HUES48 (cell line): ENCODE results near the gene FMNL1.

Experiments
- H3K27ac ChIP-seq: one replicate; pipeline ENCODE4 v1.7.0; 2013; ENCODE audit warnings: low read depth, low read length, inconsistent platforms
- H3K27me3 ChIP-seq: 2 replicates; pipeline ENCODE4 v1.6.1; 2013; ENCODE audit warnings: mild to moderate bottlenecking, low read length; ENCODE audit not compliant: control insufficient read depth, insufficient read depth
- H3K36me3 ChIP-seq: 2 replicates; pipeline ENCODE4 v1.6.1; 2013; ENCODE audit warnings: low read length; ENCODE audit not compliant: control insufficient read depth, insufficient read depth
- H3K4me1 ChIP-seq: 2 replicates; pipeline ENCODE4 v1.6.1; 2013; ENCODE audit warnings: mild to moderate bottlenecking, low read length; ENCODE audit not compliant: control insufficient read depth, insufficient read depth
- H3K4me3 ChIP-seq: 2 replicates; pipeline ENCODE4 v1.5.1; 2013; ENCODE audit warnings: mild to moderate bottlenecking, low read depth, low read length
- H3K9ac ChIP-seq: 2 replicates; pipeline ENCODE4 v1.6.1; 2013; ENCODE audit warnings: mild to moderate bottlenecking, low read depth, low read length, moderate library complexity
- H3K9me3 ChIP-seq: 2 replicates; pipeline ENCODE4 v1.6.1; 2013; ENCODE audit warnings: low read length; ENCODE audit not compliant: control insufficient read depth, insufficient read depth

Gene FMNL1

GRCh38 chr17:45273551-45273957, 51.9 kb downstream of the FMNL1 start:
- Histone ChIP-seq H3K4me1 (0 out of 2 replicates have a peak, but pooled peaks cover 4% of the 10 kb centered on the region), H3K27me3 (no peaks in the 10 kb centered on the region), H3K4me3 (no peak overlapping the region), H3K9ac (no peak overlapping the region), H3K27ac (no peak overlapping the region), H3K9me3 (no peaks in the 10 kb centered on the region), H3K36me3 (peaks cover 29% of the 10 kb centered on the region)

GRCh38 chr17:45274033-45274432, 52.3 kb downstream of the FMNL1 start:
- Histone ChIP-seq H3K4me3 (no peak overlapping the region), H3K4me1 (0 out of 2 replicates have a peak, but pooled peaks cover 4% of the 10 kb centered on the region), H3K27me3 (no peaks in the 10 kb centered on the region), H3K27ac (no peak overlapping the region), H3K9ac (no peak overlapping the region), H3K36me3 (peaks cover 24% of the 10 kb centered on the region), H3K9me3 (no peaks in the 10 kb centered on the region)

GRCh38 chr17:45276031-45276430, 54.3 kb downstream of the FMNL1 start:
- Histone ChIP-seq H3K9ac (no peak overlapping the region), H3K27ac (no peak overlapping the region), H3K36me3 (peaks cover 18% of the 10 kb centered on the region), H3K4me3 (no peak overlapping the region), H3K27me3 (no peaks in the 10 kb centered on the region), H3K4me1 (0 out of 2 replicates have a peak, but pooled peaks cover 4% of the 10 kb centered on the region), H3K9me3 (no peaks in the 10 kb centered on the region)

GRCh38 chr17:45277216-45277849, 55.6 kb downstream of the FMNL1 start:
- Histone ChIP-seq H3K4me3 (no peak overlapping the region), H3K27me3 (no peaks in the 10 kb centered on the region), H3K36me3 (peaks cover 18% of the 10 kb centered on the region), H3K9ac (no peak overlapping the region), H3K4me1 (0 out of 2 replicates have a peak, but pooled peaks cover 4% of the 10 kb centered on the region), H3K27ac (peak overlapping the region; percentile 39), H3K9me3 (no peaks in the 10 kb centered on the region)

- Histone ChIP-seq H3K27ac (no peak overlapping the region), H3K9me3 (no peaks in the 10 kb centered on the region), H3K27me3 (no peaks in the 10 kb centered on the region), H3K4me3 (no peak overlapping the region), H3K36me3 (peaks cover 22% of the 10 kb centered on the region), H3K4me1 (0 out of 2 replicates have a peak, but pooled peaks cover 4% of the 10 kb centered on the region), H3K9ac (no peak overlapping the region)
Observed at GRCh38 chr17:45277992-45278391, 56.3 kb downstream of the FMNL1 start.

- Histone ChIP-seq H3K27ac (no peak overlapping the region), H3K9me3 (no peaks in the 10 kb centered on the region), H3K9ac (no peak overlapping the region), H3K27me3 (no peaks in the 10 kb centered on the region), H3K4me3 (no peak overlapping the region), H3K36me3 (peaks cover 30% of the 10 kb centered on the region), H3K4me1 (0 out of 2 replicates have a peak, but pooled peaks cover 4% of the 10 kb centered on the region)
Observed at GRCh38 chr17:45279898-45280297, 58.2 kb downstream of the FMNL1 start.

- Histone ChIP-seq H3K27me3 (no peaks in the 10 kb centered on the region), H3K9ac (no peak overlapping the region), H3K9me3 (no peaks in the 10 kb centered on the region), H3K4me1 (no peaks in the 10 kb centered on the region), H3K4me3 (no peak overlapping the region), H3K27ac (no peak overlapping the region), H3K36me3 (peaks cover 39% of the 10 kb centered on the region)
Observed at GRCh38 chr17:45282683-45283644, 61.3 kb downstream of the FMNL1 start.

- Histone ChIP-seq H3K4me1 (no peaks in the 10 kb centered on the region), H3K4me3 (no peak overlapping the region), H3K9ac (no peak overlapping the region), H3K9me3 (no peaks in the 10 kb centered on the region), H3K27me3 (no peaks in the 10 kb centered on the region), H3K36me3 (peaks cover 39% of the 10 kb centered on the region), H3K27ac (no peak overlapping the region)
Observed at GRCh38 chr17:45283711-45284110, 62.0 kb downstream of the FMNL1 start.

- Histone ChIP-seq H3K9me3 (no peaks in the 10 kb centered on the region), H3K27me3 (no peaks in the 10 kb centered on the region), H3K4me1 (no peaks in the 10 kb centered on the region), H3K36me3 (peaks cover 39% of the 10 kb centered on the region), H3K27ac (no peak overlapping the region), H3K4me3 (no peak overlapping the region), H3K9ac (no peak overlapping the region)
Observed at GRCh38 chr17:45284176-45285140, 62.8 kb downstream of the FMNL1 start.

- no peak overlapping the region for H3K27ac ChIP-seq
- H3K4me3 ChIP-seq, result no peak overlapping the region
- no peak overlapping the region for H3K9ac ChIP-seq
- no peaks in the 10 kb centered on the region for H3K4me1 ChIP-seq
- no peaks in the 10 kb centered on the region for H3K9me3 ChIP-seq
- H3K27me3 ChIP-seq, result no peaks in the 10 kb centered on the region
- peaks cover 35% of the 10 kb centered on the region for H3K36me3 ChIP-seq
Observed at GRCh38 chr17:45286286-45286685, 64.6 kb downstream of the FMNL1 start.
